Aorta (tissue), 5 donors: ENCODE measurements around the gene HK1. TPM values are rescaled to one million over a fixed set of nuclear protein-coding genes. Genes with fewer than 3 reads are reported as not detected.

Experiments used
- ATAC-seq: fragments of 200-7000 bp; cut with Tn5 transposase; one replicate; pipeline ENCODE4 v1.9.1; 2022; ENCODE audit warnings: moderate library complexity; ENCODE audit not compliant: low FRiP score
- DNase-seq, 2 donors: peaks; one replicate each; pipeline ENCODE4 v3.0.0-alpha.2; 2020
- H3K27ac ChIP-seq, 2 donors: one replicate each; pipeline ENCODE4 v1.5.1; 2013; ENCODE audit warnings: low read length in 2 of 2, mild to moderate bottlenecking in 2 of 2, moderate library complexity in 2 of 2, control low read depth in 1 of 2, inconsistent platforms in 1 of 2, low read depth in 1 of 2
- H3K27me3 ChIP-seq, 2 donors: one replicate each; pipeline ENCODE4 v1.6.1; 2013; ENCODE audit warnings: control low read depth in 1 of 2, low read length in 1 of 2, mild to moderate bottlenecking in 1 of 2, moderate library complexity in 1 of 2; ENCODE audit not compliant: insufficient read depth in 2 of 2, control insufficient read depth in 1 of 2
- H3K36me3 ChIP-seq, 2 donors: one replicate each; pipeline ENCODE4 v1.6.1; 2013; ENCODE audit warnings: control low read depth in 1 of 2, low read length in 1 of 2, mild to moderate bottlenecking in 1 of 2; ENCODE audit not compliant: insufficient read depth in 2 of 2, control insufficient read depth in 1 of 2
- H3K4me1 ChIP-seq, 2 donors: one replicate each; pipeline ENCODE4 v1.6.1; 2013; ENCODE audit warnings: low read length in 2 of 2, control low read depth in 1 of 2, mild to moderate bottlenecking in 1 of 2, moderate library complexity in 1 of 2; ENCODE audit not compliant: insufficient read depth in 2 of 2, control insufficient read depth in 1 of 2
- H3K4me3 ChIP-seq, 2 donors: one replicate each; pipeline ENCODE4 v1.5.1; 2013; ENCODE audit warnings: low read length in 2 of 2, control low read depth in 1 of 2, mild to moderate bottlenecking in 1 of 2
- H3K9me3 ChIP-seq: one replicate; pipeline ENCODE4 v1.6.1; 2013; ENCODE audit warnings: mild to moderate bottlenecking, low read length; ENCODE audit not compliant: control insufficient read depth
- WGBS, 2 donors: extraction: QIAGEN DNeasy Blood & Tissue Kit; methylation state at CpG; one replicate each; pipeline ENCODE4 v1.1.7; 2013; 5-methylcytosine and 5-hydroxymethylcytosine counted together
- intact Hi-C, 2 donors: fragments of 100-400 bp; cut with DNase I; formaldehyde crosslinking; loops; one replicate each; pipeline versions ENCODE4 v1.14.2 to v1.15.0; 2022
- polyA plus RNA-seq, 2 donors: library from polyadenylated mRNA; stranded (reverse); fragments of 200-250 nt; gene quantifications; one replicate each; pipeline ENCODE4 v1.2.3, GENCODE V29; 2013
- total RNA-seq, 2 donors: library from RNA; stranded (reverse); fragmentation: NEBNext Ultra II Directional; extraction: Animal tissue kit (Norgen Biotek cat#: 25700); gene quantifications; one replicate each; pipeline ENCODE4 v1.2.1, GENCODE V29; 2021
- donor health status: healthy with polysubstance abuse.
- donor health status: Bipolar disorder and iron deficiency.
- donor health status: DM: no; HTN: no; CAD: no.
- donor health status: DM: no; HTN: no; CAD: no.
- donor health status: DM: yes; HTN: yes; CAD: no.

HK1 gene
- total and polyA plus RNA-seq, 4 donors, result 41.7 to 133 (median 92.2) TPM

DNA sequence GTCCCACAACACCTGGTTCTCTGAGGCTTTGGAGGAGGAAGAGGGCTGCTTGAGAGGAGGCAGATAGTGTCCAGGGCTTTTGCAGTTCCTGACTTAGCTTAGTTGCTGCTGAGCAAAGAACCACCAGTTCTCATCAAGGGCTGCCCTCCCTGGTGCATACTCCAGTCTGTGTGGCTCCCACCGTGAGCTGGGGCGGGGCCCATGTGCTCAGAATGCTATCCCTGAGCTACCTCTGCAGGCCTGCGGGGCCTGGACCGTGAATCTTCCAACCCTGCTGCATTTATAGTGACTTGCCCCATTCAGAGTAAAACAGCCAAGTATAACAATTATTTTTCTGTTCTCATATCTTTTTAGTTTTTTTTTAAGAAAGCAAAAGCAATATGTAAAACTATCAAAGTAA is 89.2 kb downstream of the HK1 start:
- intact Hi-C loops, result no loop called here
- peaks cover 0 to 4% of the 10 kb centered on the region in 2 donors for H3K36me3 ChIP-seq
- WGBS, 2 donors, result 25 to 27% methylated on average over 4 of the region's 4 CpGs
- ATAC-seq (no peak), DNase-seq (no peak)
- H3K9me3 ChIP-seq, result no peaks in the 10 kb centered on the region
- H3K4me3 ChIP-seq, result no peak overlapping the region
- H3K27ac ChIP-seq, result peak overlapping the region in 1 of 2 donors; percentile 37
- H3K27me3 ChIP-seq, result no peaks in the 10 kb centered on the region
- H3K4me1 ChIP-seq, result peaks cover 0 to 3% of the 10 kb centered on the region in 2 donors

DNA sequence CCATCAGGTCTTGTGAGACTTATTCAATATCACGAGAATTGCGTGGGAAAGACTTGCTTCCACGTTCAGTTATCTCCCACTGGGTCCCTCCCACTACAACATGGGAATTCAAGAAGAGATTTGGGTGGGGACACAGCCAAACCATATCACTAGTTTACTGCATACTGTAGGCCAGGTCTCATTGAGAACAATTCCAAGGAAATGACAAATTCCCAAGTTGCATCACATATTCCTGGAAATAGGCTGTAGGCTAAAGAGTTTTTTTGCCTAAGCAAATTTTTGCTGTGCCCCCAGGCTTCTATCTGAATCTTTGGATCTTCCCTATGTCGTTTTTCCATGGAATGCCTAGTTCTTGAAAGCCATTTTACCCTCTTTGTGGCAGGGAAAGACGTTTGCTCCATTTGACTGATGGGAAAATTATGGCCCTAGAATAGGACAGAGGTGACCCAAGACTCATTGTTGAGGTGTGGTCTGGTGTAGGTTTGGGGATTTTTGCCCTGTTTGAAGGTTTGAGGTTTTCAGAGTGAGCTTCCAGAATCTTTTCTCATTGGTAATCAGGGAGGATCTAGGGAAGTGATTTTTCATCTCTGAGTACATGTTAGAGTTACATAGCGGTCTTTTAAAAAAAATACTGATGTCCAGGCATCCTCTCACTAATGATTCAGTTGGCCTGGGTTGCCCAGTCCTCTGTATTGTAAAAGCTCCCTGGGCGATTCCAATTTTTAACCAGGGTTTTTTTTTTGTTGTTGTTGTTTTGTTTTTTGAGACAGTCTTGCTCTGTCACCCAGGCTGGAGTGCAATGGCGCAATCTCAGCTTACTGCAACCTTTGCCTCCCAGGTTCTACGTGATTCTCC is 94.1 kb downstream of the HK1 start:
- DNase-seq, result no peak
- Histone ChIP-seq H3K9me3 (no peaks in the 10 kb centered on the region), H3K27ac (no peak overlapping the region), H3K27me3 (no peaks in the 10 kb centered on the region), H3K4me3 (no peak overlapping the region), H3K4me1 (no peaks in the 10 kb centered on the region), H3K36me3 (peaks cover 0 to 4% of the 10 kb centered on the region in 2 donors)
- intact Hi-C loops, result no loop called here
- ATAC-seq, result no peak
- WGBS, 2 donors, result 81 to 82% methylated on average over 9 of the region's 9 CpGs

DNA sequence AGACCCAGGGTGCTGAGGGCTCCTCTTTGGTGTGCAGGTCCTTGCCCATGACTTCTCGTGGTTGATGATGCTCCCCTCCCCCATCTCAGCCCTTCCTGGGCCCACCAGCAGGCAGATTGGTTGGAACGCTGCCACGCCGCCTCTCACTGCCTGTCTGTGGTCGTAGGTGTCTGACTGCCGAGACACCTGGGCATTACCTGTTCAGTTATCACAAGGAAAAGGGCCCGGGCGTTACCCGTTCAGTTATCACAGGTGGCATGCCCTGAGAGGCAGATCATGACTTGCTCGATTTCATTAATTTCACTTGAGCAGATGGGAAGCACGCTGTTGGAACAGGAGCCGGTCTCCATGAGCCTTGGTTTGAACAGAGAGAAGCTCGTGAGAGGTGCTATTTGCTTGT is 95.9 kb downstream of the HK1 start:
- DNase-seq, result no peak
- H3K36me3 ChIP-seq, result peaks cover 0 to 3% of the 10 kb centered on the region in 2 donors

DNA sequence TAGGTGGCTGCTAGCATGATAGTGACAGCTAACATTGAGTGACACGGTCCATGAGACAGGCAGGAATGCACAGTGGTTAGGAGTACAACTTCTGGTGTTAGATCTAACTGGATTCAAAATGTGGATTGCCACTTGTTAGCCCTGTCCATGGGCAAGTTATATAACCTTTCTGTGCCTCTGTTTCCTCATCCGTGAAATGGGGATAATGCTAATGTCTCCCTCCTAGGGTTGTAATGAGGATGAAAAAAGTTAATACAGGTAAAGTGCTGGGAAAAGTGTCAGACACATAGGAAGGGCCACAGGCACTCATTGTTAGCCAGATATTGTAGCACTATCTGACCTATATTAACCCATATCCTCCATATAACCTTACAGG is 96.6 kb downstream of the HK1 start:
- H3K4me1 ChIP-seq, result no peaks in the 10 kb centered on the region
- DNase-seq (no peak), ATAC-seq (no peak)
- 83 to 84% methylated on average over 2 of the region's 2 CpGs for WGBS, 2 donors
- peak overlapping the region in 1 of 2 donors; percentile 46 for H3K27ac ChIP-seq
- H3K27me3 ChIP-seq, result no peaks in the 10 kb centered on the region
- intact Hi-C loops, result loop anchor here in 1 of 2 donors (5.0 kb wide), 1 partner anchor 58 kb away; no protein-coding TSS in a partner anchor
- no peak overlapping the region for H3K4me3 ChIP-seq
- no peaks in the 10 kb centered on the region for H3K9me3 ChIP-seq
- H3K36me3 ChIP-seq, result peaks cover 0 to 2% of the 10 kb centered on the region in 2 donors

More for the DNA sequence above, 95.9 kb downstream of the HK1 start:
- Histone ChIP-seq H3K27me3 (no peaks in the 10 kb centered on the region), H3K9me3 (no peaks in the 10 kb centered on the region), H3K27ac (no peak overlapping the region), H3K4me1 (no peaks in the 10 kb centered on the region), H3K4me3 (no peak overlapping the region)
- intact Hi-C loops, result no loop called here
- ATAC-seq, result no peak
- WGBS, 2 donors, result 91% methylated on average over 12 to 13 of the region's 13 CpGs

DNA sequence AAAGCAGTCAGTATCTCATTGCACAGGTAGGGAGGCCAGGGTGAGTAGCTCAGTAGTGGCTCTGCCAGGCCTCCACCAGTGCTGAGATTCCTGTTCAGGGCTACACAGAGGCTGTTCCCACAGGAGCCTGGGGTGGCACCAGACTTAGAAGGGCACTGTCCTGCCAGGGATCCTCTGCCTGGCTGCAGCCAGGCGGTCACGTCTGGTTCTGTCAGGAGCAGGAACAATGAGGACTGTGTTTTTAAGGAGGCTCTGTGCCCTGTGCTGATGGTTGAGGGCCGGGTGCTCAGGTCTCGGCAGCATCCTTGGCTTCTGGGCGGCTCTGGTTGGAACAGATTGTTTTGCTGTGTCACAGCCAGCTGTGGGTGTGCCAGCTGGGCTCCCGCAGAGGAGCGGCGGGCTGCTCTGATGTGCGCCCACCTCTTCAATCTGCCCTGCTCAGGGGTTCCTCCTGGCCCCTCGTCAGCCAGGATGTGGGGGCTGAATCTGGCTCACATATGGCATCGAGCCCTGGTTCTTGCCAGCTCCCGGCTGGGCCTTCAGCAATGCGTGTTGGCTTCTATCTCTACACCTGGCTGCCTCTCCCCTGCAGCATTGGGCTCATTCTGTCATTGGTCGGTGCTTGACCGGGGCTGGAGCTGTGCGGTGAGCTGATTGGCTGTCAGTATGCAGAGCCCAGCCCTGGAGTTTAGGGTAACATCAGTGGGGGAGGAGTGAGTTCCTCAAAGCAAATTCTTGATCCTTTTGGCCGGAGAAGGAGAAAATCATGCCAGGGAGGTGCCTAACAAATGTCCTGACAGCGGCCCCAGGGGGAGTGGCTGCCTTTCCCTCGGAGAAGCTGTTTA is 97.2 kb downstream of the HK1 start:
- Histone ChIP-seq H3K27ac (peak overlapping the region in 1 of 2 donors; percentile 46), H3K4me1 (no peaks in the 10 kb centered on the region), H3K27me3 (no peaks in the 10 kb centered on the region), H3K36me3 (no peaks in the 10 kb centered on the region), H3K9me3 (no peaks in the 10 kb centered on the region), H3K4me3 (no peak overlapping the region)
- WGBS, 2 donors, result 6% methylated on average over 19 of the region's 19 CpGs
- ATAC-seq (peak; percentile 81), DNase-seq (peak in 1 of 2 donors; percentile 64)
- intact Hi-C loops, result loop anchor here in 1 of 2 donors (5.0 kb wide), 1 partner anchor 58 kb away; no protein-coding TSS in a partner anchor

DNA sequence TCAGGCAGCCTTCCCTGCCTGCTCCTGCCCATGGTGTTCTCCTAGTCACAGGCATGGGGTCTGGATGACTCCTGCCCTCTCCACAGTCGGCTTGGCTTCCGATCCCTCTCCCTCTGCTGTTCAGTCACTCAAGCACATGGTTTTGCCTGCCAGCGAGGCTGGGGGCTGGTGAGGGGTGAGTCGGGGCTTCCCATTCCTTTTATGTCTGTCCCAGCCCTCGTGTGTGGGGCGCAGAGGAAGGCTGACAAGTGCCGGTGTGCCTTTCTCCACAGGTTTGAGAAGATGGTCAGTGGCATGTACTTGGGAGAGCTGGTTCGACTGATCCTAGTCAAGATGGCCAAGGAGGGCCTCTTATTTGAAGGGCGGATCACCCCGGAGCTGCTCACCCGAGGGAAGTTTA is 98.4 kb downstream of the HK1 start:
- peak overlapping the region in 1 of 2 donors; percentile 4 for H3K27ac ChIP-seq
- no peaks in the 10 kb centered on the region for H3K4me1 ChIP-seq
- H3K36me3 ChIP-seq, result no peaks in the 10 kb centered on the region
- intact Hi-C loops, result loop anchor here in 1 of 2 donors (5.0 kb wide), 1 partner anchor 59 kb away; no protein-coding TSS in a partner anchor
- 89% methylated on average over 11 of the region's 11 CpGs for WGBS, 2 donors
- H3K9me3 ChIP-seq, result no peaks in the 10 kb centered on the region
- H3K4me3 ChIP-seq, result no peak overlapping the region
- no peak for ATAC-seq
- peak in 1 of 2 donors; percentile 49 for DNase-seq
- H3K27me3 ChIP-seq, result no peaks in the 10 kb centered on the region

DNA sequence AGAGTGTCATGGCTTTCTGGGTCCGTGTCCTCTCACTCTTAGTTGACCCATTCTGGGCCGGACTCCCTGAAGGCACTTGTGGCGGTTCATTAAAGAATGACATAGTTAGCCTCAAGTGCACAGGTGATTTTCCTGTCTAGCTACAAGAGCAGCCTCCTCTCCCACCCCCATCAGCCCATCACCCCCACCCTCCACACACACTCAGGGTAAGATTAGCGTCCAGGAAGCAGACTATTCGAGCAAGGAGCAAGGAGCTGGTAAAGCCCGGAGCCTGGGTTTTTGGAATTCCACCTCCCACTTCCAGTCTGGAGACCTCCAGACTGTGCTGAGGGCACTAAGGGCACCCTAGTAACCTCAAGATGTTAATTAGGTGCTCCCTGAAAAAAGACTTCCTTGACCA is 98.9 kb downstream of the HK1 start:
- Histone ChIP-seq H3K9me3 (no peaks in the 10 kb centered on the region), H3K4me1 (no peaks in the 10 kb centered on the region), H3K27ac (peak overlapping the region; percentile 4), H3K27me3 (no peaks in the 10 kb centered on the region), H3K4me3 (no peak overlapping the region), H3K36me3 (no peaks in the 10 kb centered on the region)
- ATAC-seq (no peak), DNase-seq (no peak)
- 77% methylated on average over 6 of the region's 6 CpGs for WGBS, 2 donors
- intact Hi-C loops, result loop anchor here in 1 of 2 donors (5.0 kb wide), 1 partner anchor 60 kb away; no protein-coding TSS in a partner anchor

DNA sequence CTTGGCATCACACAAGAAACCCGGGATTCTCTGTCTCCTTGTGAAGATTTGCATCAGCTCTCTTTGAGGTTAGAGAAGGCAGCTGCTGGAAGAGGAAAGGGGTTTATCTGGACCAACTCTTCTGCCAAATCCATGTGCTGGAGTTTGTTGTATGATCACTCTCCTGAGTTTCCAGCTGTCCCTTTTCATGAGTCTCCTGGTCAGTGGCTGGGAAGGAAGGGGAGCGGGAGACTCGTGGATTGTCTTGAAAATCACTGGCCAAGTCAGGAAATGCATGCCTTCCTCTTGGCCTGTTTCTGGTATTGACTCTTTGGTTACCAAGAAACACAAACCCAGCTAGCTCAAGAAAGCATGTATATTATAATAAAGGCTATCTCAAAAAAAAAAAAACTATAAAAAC is 99.6 kb downstream of the HK1 start:
- DNase-seq, result no peak
- H3K27ac ChIP-seq, result peak overlapping the region in 1 of 2 donors; percentile 71
- 10 to 15% methylated on average over 3 of the region's 3 CpGs for WGBS, 2 donors
- intact Hi-C loops, result loop anchor here in 1 of 2 donors (5.0 kb wide), 1 partner anchor 61 kb away; no protein-coding TSS in a partner anchor
- H3K4me1 ChIP-seq, result no peaks in the 10 kb centered on the region
- no peak overlapping the region for H3K4me3 ChIP-seq
- no peaks in the 10 kb centered on the region for H3K27me3 ChIP-seq
- ATAC-seq, result no peak
- H3K36me3 ChIP-seq, result peaks cover 0 to 4% of the 10 kb centered on the region in 2 donors
- no peaks in the 10 kb centered on the region for H3K9me3 ChIP-seq
